NCI-H2029 (cell line): ENCODE data around the gene C7orf57.

Source experiments
- DNase-seq: peaks from one replicate; lab custom pipeline; 2025; lab: John Stamatoyannopoulos, UW

Gene C7orf57

GRCh38 chr7:48109848-48110663 is 74.7 kb downstream of the C7orf57 start:
- DNase-seq, result peak; percentile 36

GRCh38 chr7:48110868-48111267 is 75.5 kb downstream of the C7orf57 start:
- no peak for DNase-seq
